HUES6 (cell line): ENCODE data around the gene GPR45.
"Not testable (repeated sequence)": the region's sequence is repeated elsewhere in the genome, so short reads cannot be mapped to it uniquely, and the experiment has no call there.

Experiments
- H3K27ac ChIP-seq: 2 replicates; pipeline ENCODE4 v1.7.0; 2013; ENCODE audit warnings: low read depth, mild to moderate bottlenecking, low read length, inconsistent platforms
- H3K27me3 ChIP-seq: 2 replicates; pipeline ENCODE4 v1.6.1; 2013; ENCODE audit warnings: low read length; ENCODE audit not compliant: control insufficient read depth, insufficient read depth
- H3K36me3 ChIP-seq: 2 replicates; pipeline ENCODE4 v1.6.1; 2013; ENCODE audit warnings: low read length; ENCODE audit not compliant: control insufficient read depth, insufficient read depth
- H3K4me1 ChIP-seq: 2 replicates; pipeline ENCODE4 v1.6.1; 2013; ENCODE audit warnings: low read length; ENCODE audit not compliant: control insufficient read depth, insufficient read depth
- H3K4me3 ChIP-seq: 2 replicates; pipeline ENCODE4 v1.5.1; 2013; ENCODE audit warnings: low read depth, low read length
- H3K9ac ChIP-seq: one replicate; pipeline ENCODE4 v1.6.1; 2013; ENCODE audit warnings: mild to moderate bottlenecking, low read length
- H3K9me3 ChIP-seq: 2 replicates; pipeline ENCODE4 v1.6.1; 2013; ENCODE audit warnings: low read depth, low read length; ENCODE audit not compliant: control insufficient read depth, insufficient read depth

Gene GPR45

DNA sequence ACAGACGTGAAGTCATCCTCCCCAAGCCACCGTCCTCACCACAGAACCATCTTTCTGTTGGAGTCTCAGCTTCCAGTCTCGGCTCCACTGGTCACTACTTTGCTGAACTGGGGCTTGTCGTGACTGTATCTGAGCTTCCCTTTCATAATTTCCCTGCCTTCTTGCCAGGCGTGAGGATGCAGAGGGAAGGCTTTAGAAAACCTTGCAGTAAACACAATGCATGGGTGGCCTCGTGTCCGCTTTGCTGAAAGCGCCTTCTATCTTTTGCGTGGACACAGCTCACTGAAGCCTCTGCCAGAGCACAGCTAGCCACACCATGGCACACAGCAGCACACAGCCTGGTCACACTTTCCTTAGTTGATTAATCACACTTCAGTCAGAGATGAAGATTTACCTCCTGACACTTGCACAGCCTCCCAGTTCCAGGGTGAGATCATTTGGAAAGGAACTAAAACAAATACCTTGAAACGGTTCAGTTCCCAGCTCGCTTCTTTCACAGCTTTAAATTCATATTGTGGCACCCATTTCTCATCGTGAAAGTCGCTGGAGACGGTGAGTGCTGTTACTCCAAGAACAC is 2.8 kb upstream of the GPR45 start:
- H3K27ac ChIP-seq = no peak overlapping the region
- peaks cover 8% of the 10 kb centered on the region; the same call in 1 of the 2 replicates for H3K4me1 ChIP-seq
- no peaks in the 10 kb centered on the region; the same call in 1 of the 2 replicates for H3K27me3 ChIP-seq
- no peak overlapping the region for H3K9ac ChIP-seq
- H3K9me3 ChIP-seq = no peaks in the 10 kb centered on the region
- H3K36me3 ChIP-seq = no peaks in the 10 kb centered on the region
- H3K4me3 ChIP-seq = no peak overlapping the region

DNA sequence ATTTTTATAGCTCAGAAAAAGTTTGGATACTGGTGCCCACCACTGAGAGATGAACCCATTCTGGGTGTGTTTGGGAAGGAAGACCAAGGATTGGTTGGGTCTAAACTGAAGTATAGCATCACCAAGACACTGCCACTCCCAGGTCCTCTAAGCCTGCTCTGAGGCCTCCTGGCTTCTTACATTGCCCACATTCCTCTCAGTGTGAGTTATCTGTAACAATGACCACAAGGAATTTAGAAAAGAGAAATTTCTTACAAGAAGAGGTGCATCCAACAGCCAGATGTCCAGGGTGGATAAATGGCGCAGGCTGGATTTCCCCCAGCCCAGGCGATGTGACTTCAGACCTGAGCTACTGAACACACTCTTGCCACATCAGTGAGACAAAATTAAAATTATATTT is 1.6 kb upstream of the GPR45 start:
- H3K9ac ChIP-seq = no peak overlapping the region

DNA sequence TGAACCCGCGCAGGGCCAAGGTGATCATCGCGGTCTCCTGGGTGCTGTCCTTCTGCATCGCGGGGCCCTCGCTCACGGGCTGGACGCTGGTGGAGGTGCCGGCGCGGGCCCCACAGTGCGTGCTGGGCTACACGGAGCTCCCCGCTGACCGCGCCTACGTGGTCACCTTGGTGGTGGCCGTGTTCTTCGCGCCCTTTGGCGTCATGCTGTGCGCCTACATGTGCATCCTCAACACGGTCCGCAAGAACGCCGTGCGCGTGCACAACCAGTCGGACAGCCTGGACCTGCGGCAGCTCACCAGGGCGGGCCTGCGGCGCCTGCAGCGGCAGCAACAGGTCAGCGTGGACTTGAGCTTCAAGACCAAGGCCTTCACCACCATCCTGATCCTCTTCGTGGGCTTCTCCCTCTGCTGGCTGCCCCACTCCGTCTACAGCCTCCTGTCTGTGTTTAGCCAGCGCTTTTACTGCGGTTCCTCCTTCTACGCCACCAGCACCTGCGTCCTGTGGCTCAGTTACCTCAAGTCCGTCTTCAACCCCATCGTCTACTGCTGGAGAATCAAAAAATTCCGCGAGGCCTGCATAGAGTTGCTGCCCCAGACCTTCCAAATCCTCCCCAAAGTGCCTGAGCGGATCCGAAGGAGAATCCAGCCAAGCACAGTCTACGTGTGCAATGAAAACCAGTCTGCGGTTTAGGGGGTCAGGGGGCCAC is 897 bp downstream of the GPR45 start:
- Histone ChIP-seq H3K27me3 (no peaks in the 10 kb centered on the region; the same call in 1 of the 2 replicates), H3K36me3 (no peaks in the 10 kb centered on the region), H3K4me3 (no peak overlapping the region), H3K9ac (no peak overlapping the region), H3K27ac (no peak overlapping the region), H3K9me3 (no peaks in the 10 kb centered on the region), H3K4me1 (peaks cover 9% of the 10 kb centered on the region; the same call in 1 of the 2 replicates)

More for the DNA sequence above, 1.6 kb upstream of the GPR45 start:
- H3K9me3 ChIP-seq = no peaks in the 10 kb centered on the region
- no peaks in the 10 kb centered on the region for H3K36me3 ChIP-seq
- H3K4me1 ChIP-seq = peaks cover 9% of the 10 kb centered on the region; the same call in 1 of the 2 replicates
- no peak overlapping the region for H3K27ac ChIP-seq
- H3K27me3 ChIP-seq = no peaks in the 10 kb centered on the region; the same call in 1 of the 2 replicates
- no peak overlapping the region for H3K4me3 ChIP-seq

DNA sequence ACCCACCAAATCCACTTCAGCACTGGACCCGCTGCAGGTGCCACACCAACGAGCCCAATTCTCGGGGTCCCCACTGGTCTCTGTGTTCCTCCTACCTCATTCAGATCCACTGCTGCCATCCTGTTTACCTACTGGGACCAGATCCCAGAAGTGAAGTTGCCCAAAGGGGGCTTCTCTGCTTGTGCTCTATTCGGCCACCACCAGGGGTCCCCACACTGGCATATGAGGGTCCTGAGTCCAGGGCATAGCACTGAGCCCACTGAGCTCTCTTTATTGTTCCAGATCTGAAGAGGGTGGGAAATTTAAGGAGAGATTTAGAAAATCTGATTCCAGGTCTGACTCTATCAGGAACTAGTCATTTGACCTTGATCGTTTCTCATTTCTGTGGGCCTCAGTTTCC is 2.4 kb downstream of the GPR45 start:
- peaks cover 4% of the 10 kb centered on the region; the same call in 1 of the 2 replicates for H3K9me3 ChIP-seq
- no peaks in the 10 kb centered on the region for H3K27me3 ChIP-seq
- H3K4me3 ChIP-seq = no peak overlapping the region
- no peak overlapping the region for H3K27ac ChIP-seq
- H3K36me3 ChIP-seq = no peaks in the 10 kb centered on the region
- H3K4me1 ChIP-seq = peaks cover 2% of the 10 kb centered on the region; the same call in 1 of the 2 replicates
- no peak overlapping the region for H3K9ac ChIP-seq

DNA sequence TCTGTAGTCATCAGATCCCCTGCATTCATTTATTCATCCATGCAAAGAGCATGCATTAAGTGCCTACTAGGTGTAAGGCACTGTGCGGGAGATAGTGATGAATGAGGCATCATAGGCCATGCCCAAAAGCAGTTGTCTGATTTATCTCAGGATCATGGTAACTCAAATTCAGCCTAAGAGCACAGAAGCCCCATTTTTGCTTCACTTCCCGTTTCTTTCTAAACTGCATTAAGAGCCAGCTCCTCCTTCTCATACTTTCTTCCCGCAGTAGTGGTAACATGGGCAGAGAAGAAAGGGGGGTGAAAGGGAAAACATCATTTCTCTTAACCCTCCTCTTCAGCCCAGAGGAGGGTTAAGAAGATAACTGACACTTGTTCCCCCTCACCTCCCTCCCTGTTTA is 2.9 kb downstream of the GPR45 start:
- Histone ChIP-seq H3K36me3 (no peaks in the 10 kb centered on the region), H3K4me1 (peaks cover 2% of the 10 kb centered on the region; the same call in 1 of the 2 replicates), H3K9me3 (peaks cover 4% of the 10 kb centered on the region; the same call in 1 of the 2 replicates), H3K27me3 (no peaks in the 10 kb centered on the region), H3K9ac (no peak overlapping the region), H3K4me3 (no peak overlapping the region), H3K27ac (no peak overlapping the region)

DNA sequence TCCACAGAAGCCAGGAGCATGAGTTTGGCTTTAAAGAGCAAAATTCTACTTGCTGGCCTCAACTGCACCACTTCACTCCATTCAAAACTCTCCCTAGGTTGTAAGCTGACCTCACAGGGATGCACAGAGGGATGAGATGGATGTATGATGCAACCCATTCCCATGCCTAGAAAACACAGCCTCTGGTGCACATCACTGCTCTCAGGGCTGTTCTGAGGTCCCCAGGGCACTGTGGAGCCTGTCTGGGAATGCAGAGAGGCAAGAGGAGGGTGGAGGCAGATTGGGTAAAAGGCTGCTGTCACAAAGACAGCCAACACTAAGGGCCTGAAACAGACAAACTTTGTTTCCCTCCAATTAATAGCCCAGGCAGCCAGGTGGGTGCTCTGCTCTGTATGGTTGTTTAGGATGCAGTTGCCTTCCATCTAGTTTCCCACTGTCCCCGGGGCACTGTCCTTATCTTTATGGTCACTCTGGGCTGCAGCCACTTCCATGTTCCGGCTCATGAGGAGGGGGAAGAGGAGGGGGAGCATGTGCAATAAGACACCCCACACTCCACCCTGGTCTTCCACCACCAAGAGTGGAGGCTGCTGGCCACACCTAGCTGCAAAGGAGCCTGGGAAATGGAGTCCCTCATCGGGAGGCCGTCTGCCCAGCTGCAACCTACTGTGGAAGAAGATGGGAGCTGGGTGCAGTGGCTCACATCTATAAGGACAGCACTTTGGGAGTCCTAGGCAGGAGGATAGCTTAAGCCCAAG is 7.0 kb downstream of the GPR45 start:
- Histone ChIP-seq H3K9me3 (peaks cover 4% of the 10 kb centered on the region; the same call in 1 of the 2 replicates), H3K27ac (no peak overlapping the region)

DNA sequence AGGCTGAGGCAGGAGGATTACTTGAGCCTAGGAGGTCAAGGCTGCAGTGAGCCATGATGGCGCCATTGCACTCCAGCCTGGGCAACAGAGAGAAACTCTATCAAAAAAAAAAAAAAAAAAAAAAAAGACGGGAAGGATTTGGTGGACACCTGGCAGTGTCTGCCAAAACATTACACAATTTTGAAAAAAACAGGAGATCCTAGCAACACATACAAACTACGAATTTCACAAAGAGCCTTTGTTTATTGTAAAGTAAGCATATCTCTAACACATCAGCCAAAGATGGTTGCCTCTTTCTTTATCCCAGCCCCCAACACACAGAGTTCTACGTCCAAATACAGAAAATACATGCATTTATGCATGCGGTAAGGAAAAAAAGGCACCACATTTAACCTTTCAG is 7.6 kb downstream of the GPR45 start:
- no peaks in the 10 kb centered on the region for H3K36me3 ChIP-seq

More for the DNA sequence above, 7.0 kb downstream of the GPR45 start:
- Histone ChIP-seq H3K4me1 (peaks cover 2% of the 10 kb centered on the region; the same call in 1 of the 2 replicates), H3K36me3 (no peaks in the 10 kb centered on the region), H3K27me3 (no peaks in the 10 kb centered on the region), H3K4me3 (no peak overlapping the region), H3K9ac (no peak overlapping the region)

DNA sequence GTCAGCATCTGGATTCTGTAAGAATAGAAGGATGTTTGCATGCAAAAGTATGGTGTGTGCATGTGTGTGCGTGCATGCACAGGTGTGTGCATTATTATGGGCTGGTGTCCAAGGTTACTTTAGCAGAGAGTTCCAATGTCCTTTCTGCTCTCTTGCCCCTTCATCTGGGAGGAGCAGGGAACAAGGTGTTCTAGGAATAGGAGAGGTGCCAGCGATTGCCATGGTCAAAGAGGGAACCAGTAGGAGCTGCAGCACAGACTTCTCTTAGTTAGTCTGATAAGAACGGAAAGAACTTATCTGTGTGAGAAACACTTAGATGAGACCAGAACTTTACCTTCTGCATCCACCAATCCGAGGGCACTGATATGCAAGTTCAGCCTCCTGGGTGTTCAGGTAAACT is 8.3 kb downstream of the GPR45 start:
- Histone ChIP-seq H3K27me3 (no peaks in the 10 kb centered on the region), H3K36me3 (no peaks in the 10 kb centered on the region), H3K4me1 (no peaks in the 10 kb centered on the region), H3K9me3 (peaks cover 4% of the 10 kb centered on the region; the same call in 1 of the 2 replicates), H3K27ac (no peak overlapping the region), H3K9ac (no peak overlapping the region), H3K4me3 (no peak overlapping the region)

More for the DNA sequence above, 7.6 kb downstream of the GPR45 start:
- Histone ChIP-seq H3K4me1 (no peaks in the 10 kb centered on the region), H3K9ac (no peak overlapping the region), H3K9me3 (peaks cover 4% of the 10 kb centered on the region; the same call in 1 of the 2 replicates), H3K27ac (no peak overlapping the region), H3K4me3 (no peak overlapping the region), H3K27me3 (no peaks in the 10 kb centered on the region)

DNA sequence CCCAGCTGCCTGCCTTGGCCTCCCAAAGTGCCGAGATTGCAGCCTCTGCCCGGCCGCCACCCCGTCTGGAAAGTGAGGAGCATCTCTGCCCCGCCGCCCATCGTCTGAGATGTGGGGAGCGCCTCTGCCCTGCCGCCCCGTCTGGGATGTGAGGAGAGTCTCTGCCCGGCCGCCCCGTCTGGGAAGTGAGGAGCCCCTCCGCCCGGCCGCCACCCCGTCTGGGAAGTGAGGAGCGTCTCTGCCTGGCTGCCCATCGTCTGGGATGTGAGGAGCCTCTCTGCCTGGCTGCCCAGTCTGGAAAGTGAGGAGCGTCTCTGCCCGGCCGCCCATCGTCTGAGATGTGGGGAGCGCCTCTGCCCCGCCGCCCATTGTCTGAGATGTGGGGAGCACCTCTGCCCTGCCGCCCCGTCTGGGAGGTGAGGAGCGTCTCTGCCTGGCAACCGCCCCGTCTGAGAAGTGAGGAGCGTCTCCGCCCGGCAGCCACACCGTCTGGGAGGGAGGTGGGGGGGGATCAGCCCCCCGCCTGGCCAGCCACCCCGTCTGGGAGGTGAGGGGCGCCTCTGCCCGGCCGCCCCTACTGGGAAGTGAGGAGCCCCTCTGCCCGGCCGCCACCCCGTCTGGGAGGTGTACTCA is 9.6 kb downstream of the GPR45 start:
- not testable (repeated sequence) for H3K9me3 ChIP-seq, H3K27me3 ChIP-seq, H3K9ac ChIP-seq, H3K36me3 ChIP-seq, H3K27ac ChIP-seq, H3K4me3 ChIP-seq, H3K4me1 ChIP-seq

DNA sequence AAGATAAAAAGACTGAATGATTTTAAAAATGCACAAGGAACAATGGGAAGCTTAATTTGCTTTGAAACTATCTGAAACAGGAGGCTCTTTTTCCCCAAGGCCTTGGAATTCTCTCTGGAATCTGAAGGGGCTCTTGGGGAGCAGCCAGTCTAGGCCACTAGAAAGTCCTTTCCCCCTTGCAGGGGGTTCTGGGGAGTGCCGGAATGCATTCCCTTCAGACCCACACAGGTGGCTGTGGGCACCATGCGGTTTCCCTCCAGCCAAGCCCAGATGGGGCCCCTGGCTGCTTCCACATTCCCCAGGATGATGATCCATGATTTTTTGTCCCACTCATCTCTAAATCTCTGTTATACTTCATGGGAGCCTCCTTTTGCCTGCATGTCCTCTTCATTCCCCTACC is 10.7 kb downstream of the GPR45 start:
- no peaks in the 10 kb centered on the region for H3K4me1 ChIP-seq
- H3K9me3 ChIP-seq = peaks cover 4% of the 10 kb centered on the region; the same call in 1 of the 2 replicates
- no peaks in the 10 kb centered on the region for H3K36me3 ChIP-seq
- no peaks in the 10 kb centered on the region for H3K27me3 ChIP-seq
- H3K4me3 ChIP-seq = no peak overlapping the region
- no peak overlapping the region for H3K27ac ChIP-seq
- no peak overlapping the region for H3K9ac ChIP-seq
